GM12872 (cell line): ENCODE results near the gene TTLL11.

Experiments used
- TF ChIP-seq, protein P1 (sequence below): IDR thresholded peaks from 3 replicates; pipeline ENCODE4 v1.5.1; 2011; ENCODE audit warnings: low read depth, mild to moderate bottlenecking, low read length, moderate library complexity; ENCODE audit not compliant: insufficient read depth

TTLL11 gene

DNA sequence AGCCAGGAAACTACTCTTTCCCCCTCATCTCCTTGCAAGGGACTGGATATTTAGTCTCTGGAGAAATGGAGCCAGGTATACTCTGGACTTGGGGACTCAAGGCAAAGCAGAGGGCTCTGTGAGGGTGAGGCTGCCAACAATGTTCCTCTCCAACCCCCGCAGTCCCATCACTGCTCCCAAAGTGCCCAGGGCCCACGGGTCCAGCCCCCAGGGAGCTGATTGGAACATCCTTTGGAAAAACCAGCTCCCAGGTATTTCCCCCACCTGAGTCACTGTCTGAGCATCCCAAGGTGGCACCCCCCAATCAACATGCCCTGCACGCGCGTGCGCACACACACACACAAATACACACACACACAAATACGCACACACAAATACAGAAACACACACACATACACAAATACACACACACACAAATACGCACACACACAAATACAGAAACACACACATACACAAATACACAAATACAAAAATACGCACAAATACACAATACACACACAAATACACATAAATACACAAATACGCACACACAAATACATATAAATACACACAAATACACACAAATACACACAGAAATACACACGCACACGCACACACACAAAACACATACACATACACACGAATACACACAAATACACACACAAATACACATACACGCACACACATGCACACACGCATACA, 304.3 kb downstream of the TTLL11 start:
- TF ChIP-seq, protein P1, sequence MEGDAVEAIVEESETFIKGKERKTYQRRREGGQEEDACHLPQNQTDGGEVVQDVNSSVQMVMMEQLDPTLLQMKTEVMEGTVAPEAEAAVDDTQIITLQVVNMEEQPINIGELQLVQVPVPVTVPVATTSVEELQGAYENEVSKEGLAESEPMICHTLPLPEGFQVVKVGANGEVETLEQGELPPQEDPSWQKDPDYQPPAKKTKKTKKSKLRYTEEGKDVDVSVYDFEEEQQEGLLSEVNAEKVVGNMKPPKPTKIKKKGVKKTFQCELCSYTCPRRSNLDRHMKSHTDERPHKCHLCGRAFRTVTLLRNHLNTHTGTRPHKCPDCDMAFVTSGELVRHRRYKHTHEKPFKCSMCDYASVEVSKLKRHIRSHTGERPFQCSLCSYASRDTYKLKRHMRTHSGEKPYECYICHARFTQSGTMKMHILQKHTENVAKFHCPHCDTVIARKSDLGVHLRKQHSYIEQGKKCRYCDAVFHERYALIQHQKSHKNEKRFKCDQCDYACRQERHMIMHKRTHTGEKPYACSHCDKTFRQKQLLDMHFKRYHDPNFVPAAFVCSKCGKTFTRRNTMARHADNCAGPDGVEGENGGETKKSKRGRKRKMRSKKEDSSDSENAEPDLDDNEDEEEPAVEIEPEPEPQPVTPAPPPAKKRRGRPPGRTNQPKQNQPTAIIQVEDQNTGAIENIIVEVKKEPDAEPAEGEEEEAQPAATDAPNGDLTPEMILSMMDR, result no peak

DNA sequence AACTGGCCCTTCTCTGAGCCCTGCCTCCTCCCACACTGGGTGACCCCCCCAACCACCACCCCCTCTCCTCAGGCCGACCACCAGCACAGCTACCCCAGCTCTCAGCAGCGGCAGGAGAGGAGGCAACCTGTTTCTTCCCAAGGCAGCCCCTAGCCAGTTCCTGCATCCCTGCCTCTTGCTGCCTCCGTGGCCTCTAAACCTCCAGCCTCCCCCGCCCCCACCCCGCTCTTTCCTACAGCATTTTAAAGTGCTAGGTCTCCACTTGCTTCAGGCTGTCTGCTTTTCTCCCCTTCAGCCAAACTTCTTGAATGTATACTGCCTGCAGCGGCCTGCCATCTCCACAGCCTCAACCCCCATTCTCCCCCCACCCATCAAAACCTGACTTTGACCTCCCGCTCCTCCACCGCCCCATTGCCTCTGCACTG, 306.1 kb downstream of the TTLL11 start:
- TF ChIP-seq, protein P1, result no peak

DNA sequence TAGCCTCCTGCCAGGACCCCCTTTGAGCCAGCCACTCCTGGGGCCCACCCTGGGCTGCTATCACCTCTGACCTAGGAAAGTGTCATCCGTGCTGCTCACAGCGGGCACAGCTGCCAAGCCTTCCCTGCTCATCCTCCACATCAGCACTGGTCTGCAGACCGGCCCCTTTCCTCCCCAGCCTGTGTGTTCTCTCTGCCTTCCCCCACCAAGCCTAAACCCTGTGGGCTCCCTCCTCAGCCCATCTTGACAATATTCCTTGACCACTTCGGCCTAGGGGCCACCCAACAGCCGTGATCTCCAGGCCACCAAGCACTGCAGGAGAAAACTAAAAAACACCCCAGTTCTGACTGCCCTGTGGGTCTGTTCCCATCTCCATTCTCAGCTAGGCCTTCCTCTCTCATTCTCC, 306.6 kb downstream of the TTLL11 start:
- TF ChIP-seq, protein P1, result no peak

DNA sequence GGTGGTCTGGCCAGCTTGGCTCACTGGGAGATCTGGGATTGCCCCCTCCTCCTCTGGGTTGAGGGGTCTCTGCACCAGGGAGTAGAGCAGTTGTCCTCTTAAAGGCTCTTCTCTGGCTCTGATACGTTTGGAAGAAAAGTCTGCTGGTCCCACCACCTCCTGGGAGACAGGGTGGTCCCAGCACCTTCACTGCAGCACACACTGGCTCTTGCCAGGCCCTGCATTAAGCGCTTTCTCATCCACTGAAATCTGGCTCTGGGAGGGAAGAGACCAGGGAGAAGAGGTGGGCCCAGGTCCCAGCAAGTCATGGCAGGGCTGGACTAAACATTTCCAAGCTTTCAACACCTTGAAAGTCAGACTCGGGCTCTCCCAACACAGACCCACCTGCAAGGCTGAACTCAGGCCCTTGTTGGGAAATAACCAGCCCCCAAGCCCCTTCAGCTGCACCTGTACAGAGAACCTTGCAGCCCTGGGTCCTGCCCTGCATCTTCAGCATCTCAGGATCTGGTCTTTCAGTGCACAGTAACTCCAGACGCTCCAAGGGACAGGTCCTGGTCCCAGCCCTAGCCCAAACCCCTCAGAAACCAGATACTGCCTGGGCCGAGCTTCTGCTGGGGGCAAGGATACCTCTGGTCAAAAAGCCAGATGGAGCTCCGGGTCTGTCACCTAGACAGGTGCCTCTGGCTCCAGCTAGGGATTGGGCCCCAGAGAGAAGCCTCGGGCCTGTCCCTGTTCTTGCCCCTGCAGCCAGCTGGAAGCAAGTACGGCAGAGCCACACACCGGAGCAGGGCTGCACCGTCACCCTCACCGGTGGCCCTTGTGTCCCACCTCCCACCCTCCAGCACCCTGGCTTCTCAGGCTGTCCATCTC, 307.2 kb downstream of the TTLL11 start:
- TF ChIP-seq, protein P1, result no peak

DNA sequence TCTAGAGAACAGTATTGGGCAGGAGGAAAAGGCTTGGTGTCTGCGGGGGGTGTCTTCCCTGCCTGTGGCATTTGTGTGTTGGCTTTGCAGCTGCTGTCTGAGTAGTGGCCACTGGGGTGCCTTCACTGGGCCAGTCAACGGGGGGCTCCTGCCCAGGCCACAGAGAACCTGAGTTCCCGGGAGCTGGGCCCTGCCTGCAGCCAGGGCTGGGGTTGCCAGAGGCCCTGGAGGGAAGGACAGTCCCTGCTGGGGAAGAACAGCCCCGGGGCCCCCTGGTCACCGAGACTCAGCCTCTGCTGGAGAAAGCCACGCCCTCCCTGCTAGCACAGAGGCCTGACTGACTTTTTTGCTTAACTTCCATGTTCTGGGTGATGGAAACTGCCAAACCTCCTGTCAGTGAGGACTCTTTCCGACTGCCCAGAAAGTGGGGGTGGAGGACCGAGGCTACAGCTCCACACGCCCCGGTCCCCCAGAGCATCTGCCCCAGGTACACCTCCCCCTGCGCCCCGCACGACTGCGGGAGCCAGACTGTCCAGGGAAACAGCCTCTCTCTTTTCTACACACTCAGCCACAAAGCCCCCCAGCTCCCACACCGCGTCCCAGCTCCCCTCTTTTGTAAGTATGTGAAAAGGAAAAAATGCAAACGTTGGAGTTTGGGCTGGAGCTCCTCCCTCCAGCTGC, 308.2 kb downstream of the TTLL11 start:
- TF ChIP-seq, protein P1, result no peak

- TF ChIP-seq, protein P1, result no peak
Measured at GRCh38 chr9:121783521-121784507, 309.3 kb downstream of the TTLL11 start.
